Gastroesophageal sphincter (tissue), 3 donors: Measurements from ENCODE around the gene ELP2.

Experiments used
- POLR2A ChIP-seq, 2 donors: fragments of 450-650 bp; IDR thresholded peaks; one replicate each; pipeline ENCODE4 v1.6.1; 2017; ENCODE audit warnings: antibody characterized with exemption in 2 of 2, mild to moderate bottlenecking in 2 of 2, moderate library complexity in 1 of 2
- TF ChIP-seq, protein P1 (sequence below), 4 experiments: fragments of 200-600 bp in 2 of 4; fragments of 450-650 bp in 2 of 4; sonication (generic) in 1 of 4; IDR thresholded peaks; one replicate each; pipeline ENCODE4 v1.5.1; 2017 to 2019; ENCODE audit warnings: antibody characterized with exemption in 4 of 4, mild to moderate bottlenecking in 2 of 4, moderate library complexity in 2 of 4

DNA sequence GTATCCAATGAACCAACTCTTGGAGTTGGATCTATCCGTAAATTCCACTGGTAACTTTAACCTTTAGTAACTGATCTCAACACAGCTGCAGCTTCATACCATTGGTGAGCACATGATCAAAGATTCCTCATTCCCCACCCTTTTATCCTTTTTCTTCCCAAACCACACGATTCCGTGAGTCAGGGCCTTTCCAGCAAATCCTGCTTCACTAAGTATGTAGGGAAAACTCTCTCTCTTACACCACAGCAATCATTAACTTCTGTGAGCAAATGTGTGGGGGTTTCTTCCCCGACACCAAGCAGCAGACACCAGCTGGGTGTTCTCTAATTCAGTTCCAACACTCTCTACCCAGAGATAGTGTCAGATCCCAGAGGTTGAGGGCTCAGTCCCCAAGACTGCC, 23.5 kb downstream of the ELP2 start:
- TF ChIP-seq, protein P1, sequence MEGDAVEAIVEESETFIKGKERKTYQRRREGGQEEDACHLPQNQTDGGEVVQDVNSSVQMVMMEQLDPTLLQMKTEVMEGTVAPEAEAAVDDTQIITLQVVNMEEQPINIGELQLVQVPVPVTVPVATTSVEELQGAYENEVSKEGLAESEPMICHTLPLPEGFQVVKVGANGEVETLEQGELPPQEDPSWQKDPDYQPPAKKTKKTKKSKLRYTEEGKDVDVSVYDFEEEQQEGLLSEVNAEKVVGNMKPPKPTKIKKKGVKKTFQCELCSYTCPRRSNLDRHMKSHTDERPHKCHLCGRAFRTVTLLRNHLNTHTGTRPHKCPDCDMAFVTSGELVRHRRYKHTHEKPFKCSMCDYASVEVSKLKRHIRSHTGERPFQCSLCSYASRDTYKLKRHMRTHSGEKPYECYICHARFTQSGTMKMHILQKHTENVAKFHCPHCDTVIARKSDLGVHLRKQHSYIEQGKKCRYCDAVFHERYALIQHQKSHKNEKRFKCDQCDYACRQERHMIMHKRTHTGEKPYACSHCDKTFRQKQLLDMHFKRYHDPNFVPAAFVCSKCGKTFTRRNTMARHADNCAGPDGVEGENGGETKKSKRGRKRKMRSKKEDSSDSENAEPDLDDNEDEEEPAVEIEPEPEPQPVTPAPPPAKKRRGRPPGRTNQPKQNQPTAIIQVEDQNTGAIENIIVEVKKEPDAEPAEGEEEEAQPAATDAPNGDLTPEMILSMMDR (IDR thresholded peaks at IDR 0.05) = no peak
- no peak for TF ChIP-seq POLR2A (IDR thresholded peaks at IDR 0.05)
